ENCODE measurements around the gene SLC7A4. TPM values are rescaled to one million over a fixed set of nuclear protein-coding genes. Genes with fewer than 3 reads are reported as not detected.

SLC7A4 gene
- polyA plus RNA-seq, 4 donors, result 0.99 to 1.8 (median 1.5) TPM

DNA sequence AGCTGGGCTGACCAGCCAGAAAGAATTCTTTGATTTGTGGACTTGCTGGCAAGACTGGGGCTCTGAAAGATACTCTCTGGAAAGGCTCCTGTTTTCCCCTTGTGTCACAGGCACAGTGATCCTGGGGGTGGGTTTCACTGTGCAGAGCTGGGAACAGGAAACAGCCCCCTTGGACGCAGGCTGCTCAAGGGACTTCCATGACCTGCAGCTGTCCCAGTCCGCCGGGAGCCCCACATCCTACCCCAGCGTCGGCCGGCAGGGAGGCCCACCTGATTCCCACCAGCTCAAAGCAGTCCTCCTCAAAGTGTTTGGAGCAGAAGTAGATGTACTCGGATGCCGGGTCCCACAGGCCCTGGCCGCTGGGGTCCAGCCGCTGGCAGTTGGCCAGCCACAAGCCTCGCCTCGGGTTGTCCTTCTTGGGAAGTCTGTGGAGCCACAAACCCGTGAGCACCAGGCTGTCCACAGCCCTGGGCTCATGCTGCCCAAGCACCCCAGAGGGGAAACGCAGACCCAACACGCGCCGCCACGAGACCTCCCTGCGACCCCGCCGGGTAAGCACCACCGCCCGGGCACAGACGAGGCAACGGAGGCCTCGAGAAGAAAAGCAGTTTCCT lies 31.3 kb downstream of the SLC7A4 start:
- DNase-seq (ENCODE audit: low read depth in 4 of 4, low spot score in 2 of 4), result no peak

DNA sequence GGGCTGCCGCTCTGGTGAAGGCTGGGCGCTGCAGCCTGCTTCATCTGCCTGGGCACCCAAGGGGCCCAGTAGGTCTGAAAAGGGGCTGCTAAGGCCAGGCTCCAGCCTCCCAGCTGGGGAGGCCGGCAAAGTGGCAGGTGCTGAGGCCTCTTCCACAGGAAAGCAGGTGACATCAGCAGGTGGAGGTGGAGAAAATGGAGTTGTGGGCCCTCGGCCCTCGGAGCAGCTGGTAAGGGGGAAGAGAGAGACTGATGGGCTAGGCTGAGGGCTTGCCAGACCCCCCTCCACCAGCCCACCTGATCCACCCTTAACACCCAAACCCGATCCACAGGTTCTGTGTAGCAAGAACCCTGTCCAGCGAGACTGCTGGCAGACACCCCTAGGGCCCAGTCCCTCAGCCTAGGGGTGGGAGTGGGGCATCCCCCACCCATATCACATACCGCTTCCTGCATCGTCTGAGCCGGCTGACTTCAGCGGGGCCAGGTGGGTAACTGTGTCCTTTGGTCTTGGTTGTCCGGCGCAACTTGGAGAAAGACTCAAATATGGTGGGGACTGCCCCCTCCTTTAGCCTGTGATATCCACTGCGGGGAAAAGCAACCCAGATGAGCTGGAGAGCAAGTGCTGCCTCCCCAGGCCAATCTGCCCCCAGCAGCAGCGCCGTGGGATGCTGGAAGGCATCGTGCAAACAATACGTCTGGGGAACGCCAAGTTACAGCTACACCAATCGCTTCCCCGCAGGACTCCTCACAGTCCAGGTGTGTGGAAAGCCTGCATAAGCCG lies 32.0 kb downstream of the SLC7A4 start:
- DNase-seq (ENCODE audit: low read depth in 4 of 4, low spot score in 2 of 4), result no peak

DNA sequence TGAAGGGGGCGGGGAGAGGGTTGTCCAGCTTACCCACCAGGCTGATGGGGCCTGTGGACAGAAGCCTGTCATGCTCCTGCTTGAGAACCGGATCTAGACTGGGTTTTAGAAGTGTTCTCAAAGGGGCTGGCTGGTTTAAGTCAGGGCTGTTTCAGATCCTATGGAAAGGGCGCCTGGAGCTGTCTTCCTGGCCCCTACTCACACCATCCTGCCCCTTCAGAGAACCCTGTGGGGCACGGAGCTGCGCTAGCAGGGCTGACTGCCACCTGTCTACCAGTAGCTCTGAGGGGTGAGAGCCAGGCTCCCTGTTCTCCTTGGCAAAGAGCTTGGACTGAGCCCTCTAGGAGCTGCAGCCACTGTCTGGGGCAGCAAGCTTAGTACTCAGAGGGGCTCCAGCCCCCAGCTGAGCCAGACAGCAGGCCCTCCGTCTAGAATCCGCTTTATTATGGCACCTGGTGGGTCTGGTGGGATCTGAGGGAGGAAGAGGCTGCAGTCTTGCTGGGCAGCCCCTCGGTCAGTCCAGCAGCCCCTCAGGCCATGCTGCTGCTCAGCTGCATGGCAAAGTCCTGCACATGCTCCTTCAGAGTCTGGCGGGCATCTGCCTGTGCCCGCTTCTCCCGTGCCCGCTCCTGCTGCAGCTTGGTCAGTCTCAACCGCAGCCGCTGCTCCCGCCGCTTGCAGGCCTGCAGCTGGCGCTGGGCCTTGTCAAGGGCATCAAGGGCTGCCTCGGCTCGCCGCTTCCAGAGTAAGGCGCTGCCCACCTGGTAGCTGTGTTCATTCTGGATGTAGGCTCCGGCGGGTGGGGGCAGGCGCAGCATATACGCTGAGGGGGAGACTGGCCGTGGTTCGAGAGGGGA lies 32.8 kb downstream of the SLC7A4 start:
- DNase-seq (ENCODE audit: low read depth in 4 of 4, low spot score in 2 of 4), result no peak

DNA sequence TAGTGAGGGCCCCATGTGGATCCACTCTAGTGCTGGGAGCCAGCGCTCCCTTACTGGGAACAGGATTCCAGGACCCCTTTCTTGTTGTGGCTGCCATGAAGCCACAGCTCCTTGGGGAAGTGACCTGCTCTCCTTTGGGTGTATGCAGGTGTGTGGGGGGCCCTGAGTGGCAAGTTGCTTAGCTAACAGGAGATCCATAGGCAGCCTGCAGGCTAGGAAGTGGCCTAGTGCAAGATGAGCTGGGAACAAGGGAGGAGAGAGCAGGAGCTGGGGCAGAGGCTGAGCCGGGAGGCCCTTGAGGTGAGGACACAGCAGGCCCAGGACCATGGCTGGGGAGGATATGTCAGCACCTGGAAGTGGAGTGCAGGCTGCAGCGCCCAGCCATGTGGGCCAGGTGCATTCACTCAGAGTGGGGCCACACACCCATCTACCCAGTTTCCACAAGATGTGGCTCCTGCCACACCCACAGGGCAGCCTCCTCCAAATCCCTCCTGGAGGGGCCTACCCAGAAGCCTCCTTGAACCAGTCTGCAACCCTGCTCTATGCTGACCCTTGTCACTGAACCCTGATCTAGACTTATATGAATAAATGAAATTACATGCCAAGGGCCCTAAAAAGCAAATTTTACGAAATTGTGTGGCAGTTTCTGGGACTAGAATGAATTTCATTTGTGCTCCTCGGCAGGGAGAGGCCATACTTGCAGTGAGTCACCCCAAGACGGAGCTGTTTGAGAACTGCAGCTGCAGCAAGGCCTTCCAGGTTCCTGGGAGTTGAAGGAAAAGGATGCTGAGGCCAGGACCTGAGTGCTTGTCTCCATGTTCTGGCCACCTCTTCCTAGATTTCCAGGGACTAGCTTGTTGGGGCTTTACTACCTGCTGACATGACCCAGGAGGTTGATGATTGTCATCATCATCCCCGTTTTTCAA lies 33.7 kb downstream of the SLC7A4 start:
- DNase-seq (ENCODE audit: low read depth in 4 of 4, low spot score in 2 of 4), result no peak

DNA sequence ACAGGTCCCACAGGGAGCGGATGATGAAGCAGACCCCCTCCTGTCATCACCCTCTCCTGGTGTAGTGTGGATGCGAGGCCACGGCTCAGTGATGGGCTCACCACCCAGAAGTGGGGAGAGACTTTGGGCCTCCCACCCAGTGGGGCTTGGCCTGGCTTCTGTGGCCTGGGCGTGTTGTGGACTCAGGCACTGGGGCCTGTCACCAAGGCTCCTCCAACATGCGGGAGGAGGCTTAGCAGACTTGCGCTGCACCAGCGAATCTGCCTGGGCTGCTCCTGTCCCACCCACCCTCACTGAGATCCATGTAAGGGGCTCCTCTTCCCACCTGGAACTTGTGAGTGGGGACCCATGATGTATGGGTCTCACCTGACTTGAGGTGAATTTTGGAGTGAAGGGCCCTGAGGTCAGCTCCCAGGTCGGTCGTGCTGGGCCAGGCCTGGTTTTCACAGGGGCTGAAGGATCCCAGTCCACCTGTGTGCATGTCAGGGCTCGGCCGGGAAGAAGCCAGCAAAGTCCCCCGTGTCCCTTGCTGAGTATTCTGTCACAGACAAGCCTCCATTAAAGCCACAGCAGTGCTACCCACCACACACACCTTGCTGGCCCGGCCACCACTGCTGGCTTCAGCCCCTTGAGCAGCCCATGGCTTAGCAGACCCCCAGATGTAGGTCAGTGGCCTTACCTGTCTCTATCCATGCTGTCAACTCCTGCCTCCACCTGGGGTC lies 34.7 kb downstream of the SLC7A4 start:
- DNase-seq (ENCODE audit: low read depth in 4 of 4, low spot score in 2 of 4), result no peak

DNA sequence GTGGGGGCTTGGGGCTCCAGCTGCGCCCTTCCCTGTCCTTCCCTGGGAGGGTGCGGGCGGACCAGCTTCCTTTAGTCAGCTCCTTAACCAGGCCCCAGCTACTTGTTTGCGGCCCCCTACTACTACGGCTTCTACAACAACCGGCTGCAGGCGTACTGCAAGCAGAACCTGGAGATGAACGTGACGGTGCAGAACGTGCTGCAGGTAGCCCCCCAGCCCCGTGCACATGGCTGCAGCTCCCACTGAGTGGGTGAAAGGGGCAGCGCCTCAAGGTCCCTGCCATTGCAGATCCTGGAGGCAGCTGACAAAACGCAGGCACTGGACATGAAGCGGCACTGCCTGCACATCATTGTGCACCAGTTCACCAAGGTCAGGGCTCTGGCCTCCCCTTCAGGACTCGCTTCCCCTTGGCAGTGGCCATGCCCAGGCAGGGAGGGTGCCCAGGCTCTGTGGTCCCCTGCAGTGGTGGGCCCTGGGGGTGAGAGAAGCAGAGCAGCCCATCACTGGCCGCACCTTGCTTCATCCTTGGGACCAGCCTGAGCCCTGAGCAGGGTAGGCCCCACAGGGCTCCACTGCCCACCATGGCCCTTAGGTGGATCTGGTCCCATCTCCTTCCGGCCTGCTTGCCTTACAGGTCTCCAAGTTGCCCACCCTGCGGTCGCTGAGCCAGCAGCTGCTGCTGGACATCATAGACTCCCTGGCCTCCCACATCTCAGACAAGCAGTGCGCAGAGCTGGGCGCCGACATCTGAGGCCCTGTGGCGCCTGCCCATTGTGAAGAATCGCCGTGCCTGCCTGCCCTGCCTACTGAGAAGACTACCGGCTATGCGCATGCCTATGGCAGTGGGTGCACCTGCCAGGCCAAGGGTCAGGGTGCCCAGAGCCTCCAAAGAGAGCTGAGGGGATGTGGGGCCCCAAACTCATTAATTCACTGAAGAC lies 35.5 kb downstream of the SLC7A4 start:
- no peak for DNase-seq (ENCODE audit: low read depth in 4 of 4, low spot score in 2 of 4)

DNA sequence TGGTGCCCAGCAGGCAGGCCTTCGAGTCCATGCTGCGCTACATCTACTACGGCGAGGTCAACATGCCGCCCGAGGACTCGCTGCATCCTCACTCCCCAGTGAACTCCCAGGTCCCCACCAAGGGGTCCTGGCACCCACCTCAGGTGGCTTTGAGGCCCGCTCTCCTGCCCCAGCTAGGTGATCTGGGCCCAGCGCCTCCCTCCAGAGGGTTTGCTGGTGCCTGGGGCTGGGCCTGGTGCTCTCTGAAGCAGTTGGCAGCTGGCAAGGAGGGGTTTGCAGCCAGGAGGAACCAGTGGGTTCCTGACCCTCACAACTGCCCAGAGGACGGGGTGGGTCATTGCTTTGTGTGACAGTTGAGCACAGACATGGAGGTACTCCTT lies 36.3 kb downstream of the SLC7A4 start:
- DNase-seq (ENCODE audit: low read depth in 4 of 4, low spot score in 2 of 4), result no peak

DNA sequence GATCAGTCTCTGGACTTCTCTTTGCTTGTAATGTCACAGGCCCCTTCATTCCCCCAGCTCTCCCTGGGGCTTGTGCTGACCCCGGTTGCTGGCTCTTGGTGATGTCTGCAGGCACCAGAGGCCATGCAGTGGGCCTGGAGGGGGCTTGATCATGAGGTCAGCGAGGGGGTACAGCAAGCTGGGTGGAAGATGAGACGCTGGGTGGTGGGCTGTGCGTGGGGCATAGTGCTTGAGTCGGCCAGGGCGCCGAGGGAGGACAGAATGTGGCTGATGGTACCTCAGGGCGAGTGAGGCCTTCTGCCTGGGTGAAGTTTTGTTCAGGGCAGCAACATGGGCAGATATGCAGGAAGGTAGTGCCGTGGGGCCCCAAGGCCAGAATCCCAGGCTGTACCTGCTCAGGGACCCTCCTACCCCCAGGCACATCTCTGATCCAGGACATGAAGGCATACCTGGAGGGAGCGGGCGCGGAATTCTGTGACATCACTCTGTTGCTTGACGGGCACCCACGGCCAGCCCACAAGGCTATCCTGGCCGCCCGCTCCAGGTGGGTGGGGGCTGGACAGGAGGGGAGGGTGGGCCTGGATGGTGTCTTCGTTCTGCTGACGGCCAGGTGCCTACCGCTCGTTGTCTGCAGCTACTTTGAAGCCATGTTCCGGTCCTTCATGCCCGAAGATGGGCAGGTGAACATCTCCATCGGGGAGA lies 36.9 kb downstream of the SLC7A4 start:
- no peak for DNase-seq (ENCODE audit: low read depth in 4 of 4, low spot score in 2 of 4)

DNA sequence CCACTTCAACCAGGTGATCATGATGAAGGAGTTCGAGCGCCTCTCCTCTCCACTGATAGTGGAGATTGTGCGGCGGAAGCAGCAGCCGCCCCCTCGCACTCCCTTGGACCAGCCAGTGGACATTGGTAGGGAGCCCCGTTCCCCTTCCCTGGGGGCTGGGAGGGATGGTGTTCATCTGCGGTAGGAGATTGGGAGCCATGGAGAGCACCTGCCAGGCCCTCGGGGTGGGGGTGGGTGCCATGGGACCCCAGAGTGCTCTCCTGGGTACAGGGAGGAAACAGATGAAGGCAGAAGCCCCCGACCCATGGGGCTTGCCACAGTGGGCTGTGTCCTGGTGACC lies 37.5 kb downstream of the SLC7A4 start:
- DNase-seq (ENCODE audit: low read depth in 4 of 4, low spot score in 2 of 4), result no peak

DNA sequence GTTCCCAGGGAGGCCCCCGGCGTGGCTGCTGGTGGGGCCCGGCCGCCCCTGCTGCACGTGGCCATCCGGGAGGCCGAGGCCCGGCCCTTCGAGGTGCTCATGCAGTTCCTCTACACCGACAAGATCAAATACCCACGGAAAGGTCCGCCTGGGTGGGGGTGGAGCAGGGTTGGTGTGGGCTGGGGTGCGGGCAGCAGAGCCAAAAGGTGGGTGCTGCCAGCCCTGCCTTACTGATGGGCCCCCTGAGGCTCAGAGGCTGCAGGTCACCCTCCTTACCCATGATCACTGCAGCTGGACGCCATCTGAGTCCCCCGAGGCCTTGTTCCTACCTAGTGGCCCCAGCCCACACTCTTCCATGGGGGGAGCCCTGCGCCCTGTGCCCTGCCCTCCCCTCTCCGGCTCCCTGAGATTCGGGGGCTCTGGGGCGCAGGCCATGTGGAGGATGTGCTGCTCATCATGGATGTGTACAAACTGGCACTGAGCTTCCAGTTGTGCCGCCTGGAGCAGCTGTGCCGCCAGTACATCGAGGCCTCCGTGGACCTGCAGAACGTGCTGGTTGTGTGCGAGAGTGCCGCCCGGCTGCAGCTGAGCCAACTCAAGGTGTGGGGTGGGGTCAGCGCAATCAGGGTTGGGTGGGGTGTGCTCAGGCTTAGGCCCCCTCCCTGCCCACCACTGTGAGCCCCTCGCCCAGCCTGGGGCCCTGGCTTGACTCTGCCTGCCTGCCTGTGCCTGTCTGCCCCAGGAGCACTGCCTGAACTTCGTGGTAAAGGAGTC lies 38.0 kb downstream of the SLC7A4 start:
- no peak for DNase-seq (ENCODE audit: low read depth in 4 of 4, low spot score in 2 of 4)

DNA sequence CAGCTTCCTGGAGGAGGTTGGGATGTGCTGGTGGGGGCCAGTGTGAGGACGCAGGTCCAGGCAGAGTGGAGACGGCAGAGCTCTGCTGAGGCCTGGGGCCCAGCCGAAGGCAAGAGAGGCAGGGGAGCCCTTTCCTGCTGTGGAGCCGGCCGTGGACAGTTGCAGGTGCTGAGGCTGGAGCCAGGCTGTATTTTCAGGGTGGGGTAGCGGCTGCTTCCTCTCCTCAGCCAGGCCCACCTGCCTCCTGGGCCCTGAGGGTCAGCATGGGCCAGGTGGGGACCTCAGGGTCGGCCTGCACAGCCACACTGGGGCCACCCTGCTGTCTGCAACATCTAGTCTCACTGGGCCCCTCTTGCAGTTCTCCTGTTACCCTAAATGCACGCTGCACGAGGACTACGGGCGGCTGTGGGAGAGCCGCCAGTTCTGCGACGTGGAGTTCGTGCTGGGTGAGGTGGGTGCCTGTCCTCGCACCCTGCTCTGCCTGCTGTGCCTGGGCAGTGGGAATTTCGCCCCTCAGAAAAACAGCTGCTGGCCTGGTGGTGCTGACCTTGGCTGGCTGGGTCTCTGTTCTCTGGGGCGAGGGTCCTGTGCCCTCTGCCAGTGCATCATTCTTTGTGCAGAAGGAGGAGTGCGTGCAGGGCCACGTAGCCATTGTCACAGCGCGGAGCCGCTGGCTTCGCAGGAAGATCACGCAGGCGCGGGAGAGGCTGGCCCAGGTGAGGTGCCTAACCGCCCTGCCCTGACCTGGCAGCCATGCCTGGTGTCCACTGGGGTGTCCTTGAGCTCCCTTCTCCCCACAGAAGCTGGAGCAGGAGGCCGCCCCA lies 38.8 kb downstream of the SLC7A4 start:
- DNase-seq (ENCODE audit: low read depth in 4 of 4, low spot score in 2 of 4), result no peak

DNA sequence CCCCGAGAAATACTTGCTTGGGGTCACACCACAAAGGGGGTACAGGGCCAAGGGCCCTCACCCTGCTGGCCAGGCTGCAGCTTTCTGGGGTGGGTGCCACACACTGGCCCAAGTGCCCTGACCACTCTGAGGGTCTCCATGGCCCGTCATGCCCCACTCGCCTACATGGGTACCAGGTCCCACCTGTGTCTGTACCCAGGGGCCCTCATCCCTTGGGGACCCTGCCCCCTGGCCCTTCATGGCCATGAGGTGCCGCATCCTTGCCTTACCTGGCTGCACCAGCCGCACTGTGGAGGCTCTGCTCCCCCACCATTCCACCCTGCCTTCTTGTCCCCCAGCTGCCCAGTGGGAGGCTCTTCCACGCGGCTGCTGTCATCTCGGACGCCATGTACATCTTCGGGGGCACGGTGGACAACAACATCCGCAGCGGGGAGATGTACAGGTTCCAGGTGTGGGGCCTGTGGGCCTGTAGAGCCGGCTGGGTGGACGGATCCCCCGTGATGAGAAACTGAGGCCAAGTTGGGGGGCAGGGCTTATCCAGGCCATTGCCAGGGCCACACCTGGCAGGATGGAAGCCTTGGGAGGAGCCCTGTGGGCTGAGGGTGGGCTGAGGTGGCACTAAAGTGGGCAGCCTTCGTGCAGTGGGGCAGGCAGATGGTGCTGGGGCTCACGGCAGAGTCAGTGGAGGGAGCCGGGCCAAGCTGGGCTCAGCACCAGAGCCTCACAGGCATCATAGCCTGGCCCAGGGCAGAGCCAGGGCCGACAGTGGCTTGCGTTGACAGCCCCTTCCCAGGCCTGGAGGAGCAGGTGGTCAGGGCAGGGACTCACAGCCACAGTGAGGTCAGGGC lies 39.7 kb downstream of the SLC7A4 start:
- no peak for DNase-seq (ENCODE audit: low read depth in 4 of 4, low spot score in 2 of 4)

DNA sequence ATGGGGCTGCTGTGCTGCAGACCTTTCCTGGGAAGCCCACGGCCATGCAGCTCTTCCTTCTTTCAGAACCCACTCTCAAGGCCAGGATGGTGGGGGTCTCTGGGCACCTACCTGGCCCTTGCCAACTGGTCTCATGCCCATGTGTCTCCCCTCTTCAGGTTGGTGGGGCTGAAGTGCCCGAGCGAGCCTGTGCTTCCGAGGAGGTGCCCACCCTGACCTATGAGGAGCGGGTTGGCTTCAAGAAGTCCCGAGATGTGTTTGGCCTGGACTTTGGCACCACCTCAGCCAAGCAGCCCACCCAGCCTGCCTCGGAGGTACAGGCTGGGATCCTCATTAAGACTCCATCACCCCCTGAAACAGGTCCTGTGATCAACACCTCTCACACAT lies 40.3 kb downstream of the SLC7A4 start:
- DNase-seq (ENCODE audit: low read depth in 4 of 4, low spot score in 2 of 4), result no peak

DNA sequence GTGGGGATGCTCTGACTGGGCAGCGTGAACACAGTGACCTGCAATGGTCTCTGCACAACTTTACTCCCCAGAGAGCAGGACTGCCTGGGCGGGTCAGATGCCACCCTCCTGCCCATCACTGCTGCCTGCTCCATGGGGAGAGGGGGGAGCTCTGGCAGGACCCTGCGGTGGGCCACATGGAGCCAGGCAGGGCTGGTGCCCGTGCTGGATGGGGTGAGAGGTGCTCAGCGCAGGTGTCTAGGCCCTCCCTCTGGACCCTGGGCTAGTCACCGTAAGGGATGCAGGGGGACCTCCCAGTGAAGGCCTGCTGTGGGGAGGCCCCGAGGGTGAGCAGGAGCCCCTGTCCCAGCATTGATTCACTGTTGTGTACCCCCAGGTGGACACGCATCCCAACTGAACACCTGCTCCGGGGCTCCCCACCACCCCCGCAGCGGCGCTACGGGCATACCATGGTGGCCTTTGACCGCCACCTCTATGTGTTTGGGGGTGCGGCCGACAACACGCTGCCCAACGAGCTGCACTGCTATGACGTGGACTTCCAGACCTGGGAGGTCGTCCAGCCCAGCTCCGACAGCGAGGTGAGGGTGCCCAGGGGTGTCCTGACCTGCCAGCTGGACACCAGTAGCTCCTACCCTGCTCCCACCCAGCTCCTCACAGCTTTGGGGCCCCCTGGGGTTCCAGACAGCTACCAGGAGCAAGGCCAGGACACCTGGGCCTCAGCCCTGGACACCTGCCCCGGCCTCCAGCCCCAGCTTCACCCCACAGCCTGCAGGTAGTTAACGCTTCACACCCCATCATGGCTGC lies 40.9 kb downstream of the SLC7A4 start:
- no peak for DNase-seq (ENCODE audit: low read depth in 4 of 4, low spot score in 2 of 4)

Measured in left renal cortex interstitium (tissue), 4 donors.